ENCODE measurements around the gene ZFAND5. TPM values are rescaled to one million over a fixed set of nuclear protein-coding genes. Genes with fewer than 3 reads are reported as not detected.

Gene ZFAND5
- total RNA-seq, 1 donor from 2014 or later = 79.2 TPM

Other genes with a start within 250 kb of the ZFAND5 start
- gene GDA, start 215.8 kb downstream of the ZFAND5 start, total RNA-seq = 0.18 TPM in 1 of 2 replicates, not detected in the other
- not detected in 2 replicates for gene TMC1, start 156.4 kb upstream of the ZFAND5 start, total RNA-seq